T47D (cell line): Measurements from ENCODE around the gene LDHD.
A peak's percentile ranks its signal among the peaks of the same experiment; 100 is the strongest.

Experiments
- DNase-seq, 2 experiments: peaks; one replicate each; pipeline versions ENCODE4 v3.0.0 to v3.0.0-alpha.2; 2011 to 2012; ENCODE audit warnings: low read depth in 1 of 2, low spot score in 1 of 2
- JUND ChIP-seq: IDR thresholded peaks from 2 replicates; pipeline ENCODE4 v1.6.1; 2012; ENCODE audit warnings: low read depth
- in situ Hi-C: cut with HindIII; loops from 2 replicates; pipeline ENCODE4 v1.10.0; 2016; ENCODE audit warnings: low sequenced_read_pairs, low pct_unique_long_range_greater_than_20kb

The LDHD gene

GRCh38 chr16:75111514-75111940 lies 5.1 kb downstream of the LDHD start:
- no peak for DNase-seq
- no peak for TF ChIP-seq JUND
- in situ Hi-C loops: no loop called here

- no peak for TF ChIP-seq JUND
- in situ Hi-C loops: no loop called here
- DNase-seq: peak; percentile 69 to 93
Observed at GRCh38 chr16:75110637-75111513, 5.7 kb downstream of the LDHD start.

GRCh38 chr16:75109732-75110243 lies 6.8 kb downstream of the LDHD start:
- TF ChIP-seq JUND: no peak
- peak in 1 of 2 experiments; percentile 72 for DNase-seq
- in situ Hi-C loops: no loop called here

GRCh38 chr16:75108792-75109731 lies 7.5 kb downstream of the LDHD start:
- DNase-seq: peak; percentile 56 to 98
- in situ Hi-C loops: no loop called here
- no peak; the same call in 1 of the 2 replicates for TF ChIP-seq JUND

GRCh38 chr16:75107505-75107904 lies 9.1 kb downstream of the LDHD start:
- DNase-seq: no peak
- in situ Hi-C loops: no loop called here
- no peak for TF ChIP-seq JUND

- in situ Hi-C loops: no loop called here
- DNase-seq: no peak
- TF ChIP-seq JUND: no peak
Observed at GRCh38 chr16:75106351-75107274, 10.0 kb downstream of the LDHD start.

- no peak for DNase-seq
- TF ChIP-seq JUND: no peak
- in situ Hi-C loops: no loop called here
Observed at GRCh38 chr16:75105306-75106061, 11.1 kb downstream of the LDHD start.

GRCh38 chr16:75104836-75105235 lies 11.7 kb downstream of the LDHD start:
- in situ Hi-C loops: no loop called here
- no peak for DNase-seq
- TF ChIP-seq JUND: no peak

- no peak for TF ChIP-seq JUND
- in situ Hi-C loops: no loop called here
Observed at GRCh38 chr16:75103994-75104393, 12.6 kb downstream of the LDHD start.

GRCh38 chr16:75102595-75102994 lies 14.0 kb downstream of the LDHD start:
- in situ Hi-C loops: no loop called here
- TF ChIP-seq JUND: no peak

More at GRCh38 chr16:75103994-75104393, 12.6 kb downstream of the LDHD start:
- DNase-seq: no peak

GRCh38 chr16:75101635-75102034 lies 14.9 kb downstream of the LDHD start:
- TF ChIP-seq JUND: no peak
- DNase-seq: no peak
- in situ Hi-C loops: no loop called here

More at GRCh38 chr16:75102595-75102994, 14.0 kb downstream of the LDHD start:
- no peak for DNase-seq
